Common myeloid progenitor, CD34-positive (primary cell): ENCODE results near the gene WDR72.

Experiments used
- CTCF ChIA-PET: fragments of 350-600 bp; sonication (Branson Sonifier 250); formaldehyde crosslinking; loops from one replicate; lab custom pipeline; 2021; ENCODE audit warnings: antibody characterized with exemption; lab: Charles Lee
- POLR2A ChIA-PET: fragments of 350-600 bp; sonication (Branson Sonifier 250); formaldehyde crosslinking; loops from one replicate; lab custom pipeline; 2021; ENCODE audit warnings: antibody characterized with exemption; lab: Charles Lee
- DNase-seq, 3 donors: peaks; one replicate each; pipeline versions ENCODE4 v3.0.0 to v3.0.0-alpha.2; 2013
- H3K27ac ChIP-seq, 2 experiments: 1 replicate in 1 of 2; 2 replicates in 1 of 2; pipeline ENCODE4 v1.7.0; 2013; ENCODE audit warnings: inconsistent platforms in 2 of 2, low read length in 2 of 2, mild to moderate bottlenecking in 2 of 2, low read depth in 1 of 2, moderate library complexity in 1 of 2; ENCODE audit not compliant: severe bottlenecking in 2 of 2, insufficient read depth in 1 of 2, poor library complexity in 1 of 2
- H3K27me3 ChIP-seq, 5 experiments: replicated peaks in 2 of 5; 1 replicate in 3 of 5; 2 replicates in 2 of 5; pipeline versions ENCODE4 v1.6.1 to v1.7.0; 2013; ENCODE audit warnings: low read length in 4 of 5, mild to moderate bottlenecking in 2 of 5, moderate library complexity in 2 of 5, inconsistent platforms in 1 of 5; ENCODE audit not compliant: insufficient read depth in 5 of 5, control insufficient read depth in 4 of 5
- H3K36me3 ChIP-seq, 4 experiments: 1 replicate in 2 of 4; 2 replicates in 2 of 4; pipeline versions ENCODE4 v1.6.1 to v1.7.0; 2013; ENCODE audit warnings: low read length in 3 of 4, control low read depth in 1 of 4, mild to moderate bottlenecking in 1 of 4; ENCODE audit not compliant: control insufficient read depth in 4 of 4, insufficient read depth in 4 of 4
- H3K4me1 ChIP-seq, 4 experiments: 1 replicate in 3 of 4; 2 replicates in 1 of 4; pipeline versions ENCODE4 v1.6.1 to v1.7.1; 2013; ENCODE audit warnings: low read length in 3 of 4, mild to moderate bottlenecking in 3 of 4, control low read depth in 1 of 4, inconsistent platforms in 1 of 4, moderate library complexity in 1 of 4; ENCODE audit not compliant: control insufficient read depth in 4 of 4, insufficient read depth in 4 of 4; ENCODE audit errors: control extremely low read depth in 1 of 4
- H3K4me3 ChIP-seq, 7 experiments: 1 replicate in 4 of 7; 2 replicates in 3 of 7; pipeline versions ENCODE4 v1.5.1 to v1.7.0; 2013; ENCODE audit warnings: mild to moderate bottlenecking in 7 of 7, low read length in 6 of 7, moderate library complexity in 6 of 7, inconsistent platforms in 2 of 7, low read depth in 2 of 7, control low read depth in 1 of 7; ENCODE audit not compliant: insufficient read depth in 4 of 7, control insufficient read depth in 1 of 7; ENCODE audit errors: extremely low read depth in 1 of 7
- H3K9me3 ChIP-seq, 5 experiments: 1 replicate in 4 of 5; 2 replicates in 1 of 5; pipeline versions ENCODE4 v1.6.1 to v1.7.1; 2013; ENCODE audit warnings: low read length in 4 of 5, mild to moderate bottlenecking in 2 of 5, inconsistent platforms in 1 of 5, low read depth in 1 of 5, moderate library complexity in 1 of 5; ENCODE audit not compliant: control insufficient read depth in 4 of 5, insufficient read depth in 2 of 5; ENCODE audit errors: control extremely low read depth in 1 of 5
- WGBS: methylation state at CpG from one replicate; pipeline ENCODE4 v1.1.5; 2013; ENCODE audit not compliant: insufficient coverage; 5-methylcytosine and 5-hydroxymethylcytosine counted together

WDR72 gene

DNA sequence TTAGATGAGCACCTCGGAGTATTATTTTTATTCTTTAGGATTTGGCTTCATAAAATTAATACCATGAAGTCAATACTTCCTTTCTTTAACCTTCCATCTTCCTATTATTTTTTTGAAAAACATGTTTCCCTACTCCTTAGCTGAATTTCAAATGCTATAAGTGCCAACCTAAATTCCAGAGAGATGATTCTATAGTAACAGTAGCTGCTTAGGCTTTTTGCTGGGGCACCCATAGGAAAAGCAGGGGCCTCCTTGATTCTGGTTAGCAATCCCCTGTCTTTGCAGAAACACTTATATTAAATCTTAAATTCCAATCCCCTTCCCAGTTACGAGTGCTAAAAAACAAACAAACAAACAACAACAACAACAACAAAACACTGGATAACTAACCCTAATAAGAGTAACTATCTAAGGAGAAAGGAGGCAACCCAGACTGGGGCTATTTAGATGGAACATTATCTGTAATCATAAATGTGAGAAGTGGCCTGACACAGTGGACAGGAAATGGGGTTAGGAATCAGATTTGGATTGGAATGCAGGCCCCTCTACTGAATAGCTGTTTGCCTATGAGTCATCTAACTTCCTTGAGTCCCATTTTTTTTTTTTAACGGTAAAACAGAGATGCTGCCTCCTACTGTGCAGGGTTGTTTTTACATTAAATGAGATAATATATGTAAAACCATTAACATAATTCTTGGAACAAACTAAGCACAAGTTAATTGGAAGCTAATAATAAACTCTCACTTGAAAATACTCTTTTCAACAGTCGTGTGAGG, 148.1 kb downstream of the WDR72 start:
- no CpG with 5 or more reads among the region's 4 CpGs for WGBS
- DNase-seq = no peak
- ChIA-PET CTCF (no interaction called here), POLR2A (no interaction called here)
- no peaks in the 10 kb centered on the region for H3K9me3 ChIP-seq
- H3K36me3 ChIP-seq = no peaks in the 10 kb centered on the region
- H3K4me3 ChIP-seq = no peak overlapping the region
- no peaks in the 10 kb centered on the region for H3K4me1 ChIP-seq
- H3K27me3 ChIP-seq = no peaks in the 10 kb centered on the region
- no peak overlapping the region for H3K27ac ChIP-seq

DNA sequence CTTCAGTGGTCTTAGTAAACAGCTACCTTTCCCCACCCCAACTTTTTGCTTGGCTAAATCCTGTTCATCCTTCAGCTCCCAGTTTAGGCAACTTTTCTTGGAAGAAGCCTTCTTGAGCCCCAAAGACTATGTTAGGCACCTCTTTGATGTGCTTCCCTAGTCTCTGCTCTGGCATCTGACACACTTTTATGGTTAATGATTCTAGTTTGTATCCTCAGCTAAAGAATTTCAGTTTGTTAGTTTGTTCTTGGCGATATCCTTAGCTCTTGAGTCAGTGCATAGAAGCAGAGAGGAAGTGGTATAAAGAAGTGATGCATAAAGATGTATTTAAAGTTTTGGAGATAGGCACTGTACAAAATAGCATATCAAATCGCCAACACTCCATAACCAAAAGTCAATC, 168.4 kb downstream of the WDR72 start:
- ChIA-PET CTCF (no interaction called here), POLR2A (no interaction called here)
- Histone ChIP-seq H3K27me3 (no peaks in the 10 kb centered on the region), H3K4me1 (peaks cover 0 to 10% (median 0%) of the 10 kb centered on the region in 4 experiments), H3K27ac (no peak overlapping the region), H3K36me3 (no peaks in the 10 kb centered on the region), H3K4me3 (no peak overlapping the region), H3K9me3 (no peaks in the 10 kb centered on the region)
- DNase-seq = no peak
- 100% methylated on average over 1 of the region's 2 CpGs for WGBS

DNA sequence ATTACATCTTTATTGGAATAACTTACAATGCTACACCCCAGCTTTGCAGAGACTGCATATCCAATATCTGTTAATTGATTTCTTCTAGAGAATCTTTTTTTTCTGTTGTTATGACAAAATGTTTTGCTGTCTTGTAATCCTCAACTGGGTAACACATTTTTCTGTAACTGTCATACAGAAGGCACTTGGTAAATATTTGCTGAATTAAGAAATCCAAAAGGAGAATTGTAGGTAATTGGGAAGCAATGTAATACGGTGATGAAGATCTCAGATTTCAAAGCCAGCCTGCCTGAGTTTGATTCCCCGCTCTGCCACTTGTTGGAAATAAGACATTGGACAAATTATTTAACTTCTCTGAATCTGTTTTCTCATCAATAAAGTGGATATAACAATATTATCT, 169.1 kb downstream of the WDR72 start:
- no peak for DNase-seq
- Histone ChIP-seq H3K27ac (no peak overlapping the region), H3K4me3 (no peak overlapping the region), H3K9me3 (no peaks in the 10 kb centered on the region), H3K4me1 (peaks cover 0 to 12% (median 0%) of the 10 kb centered on the region in 4 experiments), H3K36me3 (no peaks in the 10 kb centered on the region), H3K27me3 (no peaks in the 10 kb centered on the region)
- CTCF ChIA-PET = no interaction called here
- no CpG with 5 or more reads among the region's 2 CpGs for WGBS
- POLR2A ChIA-PET = no interaction called here

DNA sequence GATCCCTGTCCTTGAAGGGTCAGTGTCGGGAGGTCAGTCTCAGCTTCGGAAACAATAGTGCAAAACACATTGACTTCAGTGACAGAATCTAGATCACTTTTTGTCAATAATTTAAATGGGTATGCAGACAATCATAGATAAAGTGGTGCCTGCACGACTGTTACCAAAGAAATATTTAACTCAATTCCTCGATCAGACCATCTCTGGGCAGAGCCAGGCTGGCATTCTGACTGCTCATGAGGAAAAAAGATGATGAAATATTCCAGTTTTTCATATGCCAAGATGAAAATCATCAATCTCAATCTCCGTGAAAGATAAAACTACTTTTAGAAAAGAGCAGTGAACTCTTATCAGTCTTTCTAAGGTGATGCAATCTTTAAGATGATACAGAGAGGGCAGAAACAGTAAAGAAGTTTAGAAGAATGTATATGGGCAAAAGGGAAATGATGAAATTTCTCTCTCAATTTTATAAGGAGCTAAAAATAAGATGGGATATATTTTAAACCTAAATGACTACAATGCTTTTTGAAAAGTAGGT, 169.9 kb downstream of the WDR72 start:
- CTCF ChIA-PET = no interaction called here
- H3K4me1 ChIP-seq = peaks cover 0 to 12% (median 0%) of the 10 kb centered on the region in 4 experiments
- POLR2A ChIA-PET = no interaction called here
- H3K36me3 ChIP-seq = no peaks in the 10 kb centered on the region
- no peak overlapping the region for H3K4me3 ChIP-seq
- no peak overlapping the region for H3K27ac ChIP-seq
- no peak for DNase-seq
- no peaks in the 10 kb centered on the region for H3K27me3 ChIP-seq
- peaks cover 0 to 2% (median 0%) of the 10 kb centered on the region in 5 experiments for H3K9me3 ChIP-seq
- WGBS = 92% methylated on average over 3 of the region's 5 CpGs

DNA sequence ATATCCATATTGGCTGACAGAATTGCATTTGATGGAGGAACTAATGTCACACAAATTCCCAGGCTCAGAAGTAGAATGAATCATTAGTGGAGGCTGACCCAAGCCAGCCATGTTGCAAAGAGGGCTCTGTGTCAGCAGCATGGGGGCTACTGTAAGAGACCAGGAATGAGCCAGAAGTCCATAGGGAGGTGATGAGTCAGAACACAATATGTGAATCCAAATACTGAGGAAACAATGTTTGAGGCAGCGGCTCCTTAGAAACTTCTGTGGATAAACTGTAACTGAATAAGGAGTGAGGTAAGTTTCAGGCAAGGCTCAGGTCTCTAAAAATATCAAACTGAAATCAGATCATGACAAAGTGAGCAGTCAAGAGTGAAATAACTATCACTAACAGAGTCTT, 170.7 kb downstream of the WDR72 start:
- Histone ChIP-seq H3K27ac (no peak overlapping the region), H3K4me3 (no peak overlapping the region), H3K4me1 (peaks cover 0 to 12% (median 0%) of the 10 kb centered on the region in 4 experiments), H3K9me3 (peaks cover 0 to 2% (median 0%) of the 10 kb centered on the region in 5 experiments), H3K36me3 (no peaks in the 10 kb centered on the region), H3K27me3 (no peaks in the 10 kb centered on the region)
- ChIA-PET POLR2A (no interaction called here), CTCF (no interaction called here)
- no peak for DNase-seq
- no CpG with 5 or more reads among the region's 1 CpG for WGBS

DNA sequence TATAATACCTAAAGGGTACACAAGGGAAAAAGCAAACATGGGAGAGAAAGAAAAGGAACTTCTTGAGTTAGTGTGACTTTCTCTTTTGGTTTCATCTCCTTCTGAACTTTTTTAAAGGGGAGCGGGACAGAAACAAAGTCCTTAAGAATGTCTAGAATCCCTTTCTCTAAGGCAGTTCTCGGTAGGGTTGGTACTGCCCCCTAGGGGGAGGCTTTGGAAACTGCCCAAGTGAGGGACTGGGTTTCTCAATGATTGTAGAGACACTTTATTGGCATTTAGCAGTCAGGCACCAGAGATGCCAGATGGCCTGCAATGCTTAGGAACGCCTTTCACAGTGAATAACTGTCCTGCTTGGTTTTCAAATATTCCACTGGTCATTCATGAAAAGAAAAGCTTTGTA, 172.7 kb downstream of the WDR72 start:
- Histone ChIP-seq H3K27ac (peak overlapping the region in 1 of 2 experiments; percentile 43), H3K36me3 (no peaks in the 10 kb centered on the region), H3K9me3 (peaks cover 0 to 2% (median 0%) of the 10 kb centered on the region in 5 experiments), H3K4me3 (peak overlapping the region in 1 of 7 experiments; percentile 56), H3K27me3 (no peaks in the 10 kb centered on the region), H3K4me1 (peaks cover 0 to 12% (median 0%) of the 10 kb centered on the region in 4 experiments)
- WGBS = 25% methylated on average over 3 of the region's 3 CpGs
- POLR2A ChIA-PET = no interaction called here
- DNase-seq = peak; percentile 83 to 92 (median 84)
- CTCF ChIA-PET = interaction anchor here (1.3 to 1.7 kb wide), 2 partner anchors 18 to 176 kb away, joined by 3 to 4 read pairs; no protein-coding TSS in a partner anchor

DNA sequence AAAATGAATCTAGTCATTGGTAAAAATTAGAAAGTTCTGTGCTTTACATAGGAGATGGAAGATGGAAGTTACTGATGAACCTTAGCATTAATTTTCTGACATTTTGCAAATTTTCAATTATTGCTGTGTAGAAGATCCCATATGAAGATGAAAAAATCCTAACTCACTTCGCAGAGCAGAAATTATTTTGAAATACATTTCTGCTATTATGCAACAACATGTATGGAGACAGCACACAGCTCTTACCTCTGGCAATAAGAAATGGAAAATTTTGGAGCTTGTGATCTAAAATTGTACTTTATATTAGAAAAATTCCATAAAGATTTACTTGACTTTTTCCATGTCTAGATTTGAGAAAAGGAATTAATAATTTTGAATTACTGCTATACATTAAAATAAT, 177.9 kb downstream of the WDR72 start:
- H3K9me3 ChIP-seq = peaks cover 0 to 2% (median 0%) of the 10 kb centered on the region in 5 experiments
- CTCF ChIA-PET = no interaction called here

More for the DNA sequence above, 177.9 kb downstream of the WDR72 start:
- no peak overlapping the region for H3K27ac ChIP-seq
- no peaks in the 10 kb centered on the region for H3K36me3 ChIP-seq
- peaks cover 0 to 8% (median 0%) of the 10 kb centered on the region in 4 experiments for H3K4me1 ChIP-seq
- no peaks in the 10 kb centered on the region for H3K27me3 ChIP-seq
- no CpG with 5 or more reads among the region's 1 CpG for WGBS
- no peak overlapping the region for H3K4me3 ChIP-seq
- DNase-seq = no peak
- POLR2A ChIA-PET = no interaction called here
